ENCODE data around the gene IZUMO2. TPM values are rescaled to one million over a fixed set of nuclear protein-coding genes. Genes with fewer than 3 reads are reported as not detected.

The IZUMO2 gene
- total RNA-seq, 1 experiment from 2014 or later = not detected

DNA sequence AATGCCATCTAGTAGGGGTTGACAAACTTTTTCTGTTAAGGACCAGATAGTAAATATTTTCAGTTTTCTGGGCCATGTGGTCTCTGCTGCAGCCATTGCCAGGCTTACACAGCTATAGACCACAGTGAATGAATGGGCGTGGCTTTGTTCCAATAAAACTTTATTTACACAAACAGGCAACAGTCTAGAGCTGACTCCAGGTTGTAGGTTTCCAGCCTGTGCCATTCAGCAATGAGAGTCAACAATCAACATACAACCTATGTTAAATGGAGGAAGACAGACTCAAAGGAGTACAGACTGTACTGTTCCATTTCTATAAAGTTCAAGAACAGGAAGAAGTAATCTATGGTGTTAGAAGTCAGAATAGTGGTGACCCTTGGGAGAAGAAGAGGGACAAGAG is 15.2 kb upstream of the IZUMO2 start:
- no peak for DNase-seq (ENCODE audit: unreplicated experiment)
- no peaks in the 10 kb centered on the region for H3K36me3 Mint-ChIP-seq (ENCODE audit: insufficient read depth, unreplicated experiment)
- BruUV-seq (replicated peaks) = no TSS peak
- TF ChIP-seq, protein P1, sequence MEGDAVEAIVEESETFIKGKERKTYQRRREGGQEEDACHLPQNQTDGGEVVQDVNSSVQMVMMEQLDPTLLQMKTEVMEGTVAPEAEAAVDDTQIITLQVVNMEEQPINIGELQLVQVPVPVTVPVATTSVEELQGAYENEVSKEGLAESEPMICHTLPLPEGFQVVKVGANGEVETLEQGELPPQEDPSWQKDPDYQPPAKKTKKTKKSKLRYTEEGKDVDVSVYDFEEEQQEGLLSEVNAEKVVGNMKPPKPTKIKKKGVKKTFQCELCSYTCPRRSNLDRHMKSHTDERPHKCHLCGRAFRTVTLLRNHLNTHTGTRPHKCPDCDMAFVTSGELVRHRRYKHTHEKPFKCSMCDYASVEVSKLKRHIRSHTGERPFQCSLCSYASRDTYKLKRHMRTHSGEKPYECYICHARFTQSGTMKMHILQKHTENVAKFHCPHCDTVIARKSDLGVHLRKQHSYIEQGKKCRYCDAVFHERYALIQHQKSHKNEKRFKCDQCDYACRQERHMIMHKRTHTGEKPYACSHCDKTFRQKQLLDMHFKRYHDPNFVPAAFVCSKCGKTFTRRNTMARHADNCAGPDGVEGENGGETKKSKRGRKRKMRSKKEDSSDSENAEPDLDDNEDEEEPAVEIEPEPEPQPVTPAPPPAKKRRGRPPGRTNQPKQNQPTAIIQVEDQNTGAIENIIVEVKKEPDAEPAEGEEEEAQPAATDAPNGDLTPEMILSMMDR (IDR thresholded peaks at IDR 0.05; ENCODE audit: unreplicated experiment) = no peak
- H3K27me3 Mint-ChIP-seq (ENCODE audit: insufficient read depth, unreplicated experiment) = no peaks in the 10 kb centered on the region
- H3K4me3 Mint-ChIP-seq (ENCODE audit: unreplicated experiment) = no peak overlapping the region
- no peak overlapping the region for H3K27ac Mint-ChIP-seq (ENCODE audit: low read depth, unreplicated experiment)
- POLR2A ChIA-PET = no interaction called here
- H3K4me1 Mint-ChIP-seq (ENCODE audit: insufficient read depth, unreplicated experiment) = no peaks in the 10 kb centered on the region
- peaks cover 21% of the 10 kb centered on the region for H3K9me3 Mint-ChIP-seq (ENCODE audit: unreplicated experiment)
- intact Hi-C loops (cut with micrococcal nuclease) = no loop called here
- CTCF ChIA-PET = no interaction called here

GRCh38 chr19:50176775-50177174 is 13.7 kb upstream of the IZUMO2 start:
- H3K36me3 Mint-ChIP-seq (ENCODE audit: insufficient read depth, unreplicated experiment) = no peaks in the 10 kb centered on the region
- no peak overlapping the region for H3K4me3 Mint-ChIP-seq (ENCODE audit: unreplicated experiment)
- ChIA-PET POLR2A (no interaction called here), CTCF (no interaction called here)
- H3K4me1 Mint-ChIP-seq (ENCODE audit: insufficient read depth, unreplicated experiment) = no peaks in the 10 kb centered on the region
- no peak overlapping the region for H3K27ac Mint-ChIP-seq (ENCODE audit: low read depth, unreplicated experiment)
- no TSS peak for BruUV-seq (replicated peaks)
- TF ChIP-seq, protein P1 (IDR thresholded peaks at IDR 0.05; ENCODE audit: unreplicated experiment) = no peak
- no peaks in the 10 kb centered on the region for H3K27me3 Mint-ChIP-seq (ENCODE audit: insufficient read depth, unreplicated experiment)
- DNase-seq (ENCODE audit: unreplicated experiment) = no peak
- H3K9me3 Mint-ChIP-seq (ENCODE audit: unreplicated experiment) = peaks cover 23% of the 10 kb centered on the region
- intact Hi-C loops (cut with micrococcal nuclease) = no loop called here

DNA sequence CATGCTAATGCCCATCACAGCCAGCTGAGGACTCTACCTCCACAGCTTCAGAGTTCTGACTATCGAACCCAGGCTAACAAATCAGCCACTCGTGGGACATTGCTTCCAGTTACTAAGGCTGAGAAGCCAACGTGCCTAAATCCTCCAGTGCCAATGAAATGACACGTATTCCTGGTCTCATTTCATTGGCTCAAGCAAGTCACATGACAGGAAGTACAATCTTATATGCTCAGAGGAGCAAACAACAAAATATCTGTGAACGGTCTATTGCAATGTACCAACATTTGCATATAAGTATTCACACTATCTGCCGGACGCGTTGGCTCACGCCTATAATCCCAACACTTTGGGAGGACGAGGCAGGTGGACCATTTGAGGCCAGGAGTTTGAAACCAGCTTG is 12.8 kb upstream of the IZUMO2 start:
- H3K4me1 Mint-ChIP-seq (ENCODE audit: insufficient read depth, unreplicated experiment) = no peaks in the 10 kb centered on the region
- POLR2A ChIA-PET = no interaction called here
- BruUV-seq (replicated peaks) = no TSS peak
- intact Hi-C loops (cut with micrococcal nuclease) = no loop called here
- H3K27me3 Mint-ChIP-seq (ENCODE audit: insufficient read depth, unreplicated experiment) = no peaks in the 10 kb centered on the region
- H3K27ac Mint-ChIP-seq (ENCODE audit: low read depth, unreplicated experiment) = no peak overlapping the region
- peaks cover 19% of the 10 kb centered on the region for H3K9me3 Mint-ChIP-seq (ENCODE audit: unreplicated experiment)
- H3K4me3 Mint-ChIP-seq (ENCODE audit: unreplicated experiment) = no peak overlapping the region
- no peaks in the 10 kb centered on the region for H3K36me3 Mint-ChIP-seq (ENCODE audit: insufficient read depth, unreplicated experiment)
- CTCF ChIA-PET = no interaction called here
- TF ChIP-seq, protein P1 (IDR thresholded peaks at IDR 0.05; ENCODE audit: unreplicated experiment) = no peak
- DNase-seq (ENCODE audit: unreplicated experiment) = no peak

GRCh38 chr19:50174100-50174793 is 11.2 kb upstream of the IZUMO2 start:
- no peaks in the 10 kb centered on the region for H3K4me1 Mint-ChIP-seq (ENCODE audit: insufficient read depth, unreplicated experiment)
- POLR2A ChIA-PET = no interaction called here
- intact Hi-C loops (cut with micrococcal nuclease) = no loop called here
- BruUV-seq (replicated peaks) = no TSS peak
- H3K27ac Mint-ChIP-seq (ENCODE audit: low read depth, unreplicated experiment) = no peak overlapping the region
- no peak for DNase-seq (ENCODE audit: unreplicated experiment)
- H3K4me3 Mint-ChIP-seq (ENCODE audit: unreplicated experiment) = no peak overlapping the region
- H3K9me3 Mint-ChIP-seq (ENCODE audit: unreplicated experiment) = peaks cover 27% of the 10 kb centered on the region
- TF ChIP-seq, protein P1 (IDR thresholded peaks at IDR 0.05; ENCODE audit: unreplicated experiment) = no peak
- no peaks in the 10 kb centered on the region for H3K27me3 Mint-ChIP-seq (ENCODE audit: insufficient read depth, unreplicated experiment)
- no peaks in the 10 kb centered on the region for H3K36me3 Mint-ChIP-seq (ENCODE audit: insufficient read depth, unreplicated experiment)
- CTCF ChIA-PET = interaction anchor here (0.6 kb wide), 1 partner anchor 25 kb away, joined by 3 read pairs; no protein-coding TSS in a partner anchor
